G401 (cell line): Measurements from ENCODE around the gene TUBGCP6. TPM values are rescaled to one million over a fixed set of nuclear protein-coding genes. Genes with fewer than 3 reads are reported as not detected.
"Not testable (repeated sequence)": the region's sequence is repeated elsewhere in the genome, so short reads cannot be mapped to it uniquely, and the experiment has no call there.

Experiments
- DNase-seq: peaks from one replicate; pipeline ENCODE4 v3.0.0-alpha.2; 2015; ENCODE audit warnings: low spot score
- in situ Hi-C: cut with HindIII; loops from 2 replicates; pipeline ENCODE4 v1.10.0; 2016; ENCODE audit warnings: low sequenced_read_pairs, mixed read lengths
- total RNA-seq: library from RNA; depleted of rRNA; stranded (reverse); fragments of >200 nt; shearing (Covaris generic); gene quantifications from 2 replicates; pipeline ENCODE4 v1.2.3, GENCODE V29; 2014

Gene TUBGCP6
- total RNA-seq, 1 experiment from 2014 or later: 15.1 TPM

GRCh38 chr22:50281384-50281760 is 36.5 kb upstream of the TUBGCP6 start:
- in situ Hi-C loops: loop anchor here (10.0 kb wide), 1 partner anchor 73 kb away; no protein-coding TSS in a partner anchor
- no peak for DNase-seq

- in situ Hi-C loops: loop anchor here (10.0 kb wide), 1 partner anchor 74 kb away; no protein-coding TSS in a partner anchor
- DNase-seq: peak; percentile 69
These were observed 36.0 kb upstream of the TUBGCP6 start for GRCh38 chr22:50280708-50281383.

GRCh38 chr22:50280022-50280707 is 35.3 kb upstream of the TUBGCP6 start:
- no peak for DNase-seq
- in situ Hi-C loops: loop anchor here (10.0 kb wide), 1 partner anchor 75 kb away; no protein-coding TSS in a partner anchor

GRCh38 chr22:50278956-50279619 is 34.3 kb upstream of the TUBGCP6 start:
- in situ Hi-C loops: no loop called here
- no peak for DNase-seq

GRCh38 chr22:50278461-50278860 is 33.6 kb upstream of the TUBGCP6 start:
- in situ Hi-C loops: no loop called here
- DNase-seq: no peak

- in situ Hi-C loops: no loop called here
- DNase-seq: no peak
These were observed 32.9 kb upstream of the TUBGCP6 start for GRCh38 chr22:50277761-50278160.

GRCh38 chr22:50276143-50276542 is 31.3 kb upstream of the TUBGCP6 start:
- peak; percentile 76 for DNase-seq
- in situ Hi-C loops: no loop called here

GRCh38 chr22:50275181-50276055 is 30.6 kb upstream of the TUBGCP6 start:
- in situ Hi-C loops: no loop called here
- no peak for DNase-seq

- no peak for DNase-seq
- in situ Hi-C loops: no loop called here
These were observed 29.9 kb upstream of the TUBGCP6 start for GRCh38 chr22:50274771-50275170.

GRCh38 chr22:50274311-50274710 is 29.5 kb upstream of the TUBGCP6 start:
- in situ Hi-C loops: no loop called here
- DNase-seq: peak; percentile 94

- DNase-seq, in situ Hi-C loops: not testable (repeated sequence)
These were observed 29.0 kb upstream of the TUBGCP6 start for GRCh38 chr22:50273781-50274180.

GRCh38 chr22:50273352-50273751 is 28.5 kb upstream of the TUBGCP6 start:
- DNase-seq, in situ Hi-C loops: not testable (repeated sequence)

GRCh38 chr22:50272044-50272802 is 27.4 kb upstream of the TUBGCP6 start:
- in situ Hi-C loops: no loop called here
- no peak for DNase-seq

GRCh38 chr22:50271519-50271970 is 26.7 kb upstream of the TUBGCP6 start:
- in situ Hi-C loops: no loop called here
- DNase-seq: peak; percentile 75

GRCh38 chr22:50270666-50271394 is 26.0 kb upstream of the TUBGCP6 start:
- in situ Hi-C loops: no loop called here
- DNase-seq: no peak

GRCh38 chr22:50269970-50270665 is 25.3 kb upstream of the TUBGCP6 start, which contains the start of gene MAPK11:
Gene MAPK11, minus strand, starts transcription at chr22:50270380. Its CDS starts 88 bp downstream, at chr22:50270292.
- peak; percentile 69 for DNase-seq
- in situ Hi-C loops: no loop called here

GRCh38 chr22:50269573-50269969 is 24.7 kb upstream of the TUBGCP6 start:
- DNase-seq: no peak

More at GRCh38 chr22:50269573-50269969, 24.7 kb upstream of the TUBGCP6 start:
- in situ Hi-C loops: no loop called here
